Tibial nerve (tissue), 3 donors: ENCODE data around the gene HTR1E.
"Not testable (repeated sequence)": the region's sequence is repeated elsewhere in the genome, so short reads cannot be mapped to it uniquely, and the experiment has no call there.

ENCODE experiments used
- POLR2A ChIP-seq, 2 donors: fragments of 450-650 bp; IDR thresholded peaks; one replicate each; pipeline ENCODE4 v1.6.1; 2017; ENCODE audit warnings: antibody characterized with exemption in 2 of 2, mild to moderate bottlenecking in 2 of 2, moderate library complexity in 2 of 2
- TF ChIP-seq, protein P1 (sequence below), 5 experiments: fragments of 200-600 bp in 3 of 5; fragments of 450-650 bp in 2 of 5; sonication (generic) in 3 of 5; IDR thresholded peaks; one replicate each; pipeline ENCODE4 v1.5.1; 2016 to 2019; ENCODE audit warnings: antibody characterized with exemption in 5 of 5, mild to moderate bottlenecking in 3 of 5, moderate library complexity in 2 of 5

GRCh38 chr6:87009581-87009980, 72.3 kb downstream of the HTR1E start:
- TF ChIP-seq, protein P1, sequence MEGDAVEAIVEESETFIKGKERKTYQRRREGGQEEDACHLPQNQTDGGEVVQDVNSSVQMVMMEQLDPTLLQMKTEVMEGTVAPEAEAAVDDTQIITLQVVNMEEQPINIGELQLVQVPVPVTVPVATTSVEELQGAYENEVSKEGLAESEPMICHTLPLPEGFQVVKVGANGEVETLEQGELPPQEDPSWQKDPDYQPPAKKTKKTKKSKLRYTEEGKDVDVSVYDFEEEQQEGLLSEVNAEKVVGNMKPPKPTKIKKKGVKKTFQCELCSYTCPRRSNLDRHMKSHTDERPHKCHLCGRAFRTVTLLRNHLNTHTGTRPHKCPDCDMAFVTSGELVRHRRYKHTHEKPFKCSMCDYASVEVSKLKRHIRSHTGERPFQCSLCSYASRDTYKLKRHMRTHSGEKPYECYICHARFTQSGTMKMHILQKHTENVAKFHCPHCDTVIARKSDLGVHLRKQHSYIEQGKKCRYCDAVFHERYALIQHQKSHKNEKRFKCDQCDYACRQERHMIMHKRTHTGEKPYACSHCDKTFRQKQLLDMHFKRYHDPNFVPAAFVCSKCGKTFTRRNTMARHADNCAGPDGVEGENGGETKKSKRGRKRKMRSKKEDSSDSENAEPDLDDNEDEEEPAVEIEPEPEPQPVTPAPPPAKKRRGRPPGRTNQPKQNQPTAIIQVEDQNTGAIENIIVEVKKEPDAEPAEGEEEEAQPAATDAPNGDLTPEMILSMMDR (IDR thresholded peaks at IDR 0.05) = not testable (repeated sequence)
- TF ChIP-seq POLR2A (IDR thresholded peaks at IDR 0.05) = not testable (repeated sequence)
